ENCODE data around the gene LFNG.

Gene LFNG

DNA sequence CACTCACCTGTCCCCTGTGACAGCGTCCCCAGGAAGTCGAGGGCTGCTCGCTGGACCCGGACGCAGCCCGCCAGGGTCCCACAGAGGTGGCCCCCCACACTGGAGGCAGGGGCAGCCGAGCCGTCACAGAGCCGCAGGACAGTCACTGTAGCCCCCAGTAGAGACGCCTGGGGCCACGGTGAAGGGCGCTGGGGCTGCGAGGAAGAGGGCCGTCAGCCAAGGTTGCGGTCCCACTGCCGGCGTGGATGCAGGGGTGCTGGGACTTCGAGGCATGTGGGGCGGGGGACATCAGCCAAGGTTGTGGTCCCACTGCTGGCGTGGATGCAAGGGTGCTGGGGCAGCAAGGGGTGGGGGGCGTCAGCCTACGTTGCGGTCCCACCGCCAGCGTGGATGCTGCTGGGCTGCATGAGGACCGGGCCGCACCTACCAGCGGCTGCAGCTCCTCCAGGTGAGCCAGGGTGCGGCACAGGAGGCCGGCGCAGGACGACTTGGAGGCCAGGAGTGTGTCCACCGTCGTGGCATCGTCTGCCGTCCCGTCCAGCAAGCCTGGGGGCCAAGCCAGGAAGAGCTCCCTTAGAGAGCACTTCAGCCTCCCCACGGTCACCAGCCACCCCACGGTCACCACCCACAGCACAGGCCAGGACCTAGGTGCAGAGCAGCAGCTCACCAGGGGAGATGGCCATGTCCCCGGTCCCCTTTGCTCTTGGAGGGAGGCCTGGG, 21.9 kb downstream of the LFNG start:
- H3K4me3 ChIP-seq (ENCODE audit: low read length): no peak overlapping the region
- no peaks in the 10 kb centered on the region for H4K20me1 ChIP-seq (ENCODE audit: control insufficient read depth, insufficient read depth, low read depth, low read length)
- no peaks in the 10 kb centered on the region for H3K9me2 ChIP-seq (replicated peaks; ENCODE audit: control insufficient read depth, low read length)
- peaks cover 81% of the 10 kb centered on the region for H3K36me3 ChIP-seq (ENCODE audit: control insufficient read depth, low read length)
- no peak for TF ChIP-seq EZH2phosphoT487 (IDR thresholded peaks at IDR 0.05; ENCODE audit: borderline replicate concordance, low read length)
- TF ChIP-seq, protein P1, sequence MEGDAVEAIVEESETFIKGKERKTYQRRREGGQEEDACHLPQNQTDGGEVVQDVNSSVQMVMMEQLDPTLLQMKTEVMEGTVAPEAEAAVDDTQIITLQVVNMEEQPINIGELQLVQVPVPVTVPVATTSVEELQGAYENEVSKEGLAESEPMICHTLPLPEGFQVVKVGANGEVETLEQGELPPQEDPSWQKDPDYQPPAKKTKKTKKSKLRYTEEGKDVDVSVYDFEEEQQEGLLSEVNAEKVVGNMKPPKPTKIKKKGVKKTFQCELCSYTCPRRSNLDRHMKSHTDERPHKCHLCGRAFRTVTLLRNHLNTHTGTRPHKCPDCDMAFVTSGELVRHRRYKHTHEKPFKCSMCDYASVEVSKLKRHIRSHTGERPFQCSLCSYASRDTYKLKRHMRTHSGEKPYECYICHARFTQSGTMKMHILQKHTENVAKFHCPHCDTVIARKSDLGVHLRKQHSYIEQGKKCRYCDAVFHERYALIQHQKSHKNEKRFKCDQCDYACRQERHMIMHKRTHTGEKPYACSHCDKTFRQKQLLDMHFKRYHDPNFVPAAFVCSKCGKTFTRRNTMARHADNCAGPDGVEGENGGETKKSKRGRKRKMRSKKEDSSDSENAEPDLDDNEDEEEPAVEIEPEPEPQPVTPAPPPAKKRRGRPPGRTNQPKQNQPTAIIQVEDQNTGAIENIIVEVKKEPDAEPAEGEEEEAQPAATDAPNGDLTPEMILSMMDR (IDR thresholded peaks at IDR 0.05; ENCODE audit: low read depth, low read length, poor library complexity, severe bottlenecking): no peak
- no peaks in the 10 kb centered on the region for H3F3A ChIP-seq (ENCODE audit: control insufficient read depth, insufficient read depth)
- H3K27me3 ChIP-seq (ENCODE audit: control insufficient read depth, low read length): no peaks in the 10 kb centered on the region
- no peaks in the 10 kb centered on the region for H3K9me3 ChIP-seq (ENCODE audit: control insufficient read depth, insufficient read depth, low read length)
- no peak overlapping the region for H3K4me2 ChIP-seq (ENCODE audit: low read length)
- no peaks in the 10 kb centered on the region for H3K79me2 ChIP-seq (ENCODE audit: control insufficient read depth, low read length)
- H3K4me1 ChIP-seq (ENCODE audit: control insufficient read depth, low read length): no peaks in the 10 kb centered on the region
- no peak overlapping the region for H3K27ac ChIP-seq (ENCODE audit: low read depth, low read length)

DNA sequence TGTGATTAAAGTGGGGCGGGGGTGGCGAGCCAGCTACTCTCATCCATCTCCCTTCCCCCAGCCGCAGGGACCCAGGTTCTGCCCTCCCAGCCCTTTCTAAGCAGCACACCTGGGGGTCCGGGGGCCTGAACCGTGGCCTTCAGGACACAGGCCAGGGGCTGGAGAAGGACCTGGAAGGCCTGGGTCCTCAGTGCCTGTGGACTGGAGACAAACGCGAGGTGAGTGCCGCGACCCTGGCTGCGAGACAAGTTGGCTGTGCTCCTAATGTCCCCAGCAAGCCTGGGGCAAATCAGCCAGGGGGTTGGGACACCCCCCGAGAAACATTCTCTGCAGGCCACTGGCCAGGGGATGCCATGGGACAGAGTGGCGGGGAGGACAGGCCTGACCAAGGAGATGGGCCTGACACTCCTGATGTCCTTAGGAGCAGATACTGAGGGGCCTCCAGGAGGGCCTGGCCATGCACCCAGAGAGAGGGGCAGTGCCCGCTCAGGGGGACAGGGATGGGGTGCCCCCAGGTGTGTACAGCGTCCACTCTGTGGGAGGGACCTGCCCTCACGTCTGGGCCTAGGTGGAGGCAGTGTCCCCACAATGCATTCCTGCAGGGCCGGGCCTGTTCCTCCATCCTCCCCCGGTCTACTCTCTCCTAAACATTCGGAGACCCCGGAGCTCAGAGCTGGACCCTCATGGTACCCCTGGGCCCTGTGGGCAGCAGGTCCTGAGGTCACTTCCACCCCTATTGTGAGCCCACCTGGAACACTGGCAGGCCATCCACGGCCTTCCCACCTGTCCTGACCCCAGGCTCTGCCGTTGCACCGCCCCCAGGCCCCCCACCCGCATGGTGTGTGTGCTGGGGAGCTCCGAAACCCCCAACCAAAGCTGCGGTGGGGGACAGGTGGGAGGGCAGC, 22.7 kb downstream of the LFNG start:
- Histone ChIP-seq H4K20me1 (ENCODE audit: control insufficient read depth, insufficient read depth, low read depth, low read length) (no peaks in the 10 kb centered on the region), H3K79me2 (ENCODE audit: control insufficient read depth, low read length) (no peaks in the 10 kb centered on the region), H3K9me3 (ENCODE audit: control insufficient read depth, insufficient read depth, low read length) (no peaks in the 10 kb centered on the region), H3K27me3 (ENCODE audit: control insufficient read depth, low read length) (no peaks in the 10 kb centered on the region), H3K4me3 (ENCODE audit: low read length) (no peak overlapping the region), H3K4me1 (ENCODE audit: control insufficient read depth, low read length) (no peaks in the 10 kb centered on the region), H3F3A (ENCODE audit: control insufficient read depth, insufficient read depth) (no peaks in the 10 kb centered on the region), H3K36me3 (ENCODE audit: control insufficient read depth, low read length) (peaks cover 87% of the 10 kb centered on the region), H3K9me2 (replicated peaks; ENCODE audit: control insufficient read depth, low read length) (no peaks in the 10 kb centered on the region), H3K4me2 (ENCODE audit: low read length) (no peak overlapping the region), H3K27ac (ENCODE audit: low read depth, low read length) (no peak overlapping the region)
- no peak for TF ChIP-seq EZH2phosphoT487 (IDR thresholded peaks at IDR 0.05; ENCODE audit: borderline replicate concordance, low read length)
- TF ChIP-seq, protein P1 (IDR thresholded peaks at IDR 0.05; ENCODE audit: low read depth, low read length, poor library complexity, severe bottlenecking): no peak

DNA sequence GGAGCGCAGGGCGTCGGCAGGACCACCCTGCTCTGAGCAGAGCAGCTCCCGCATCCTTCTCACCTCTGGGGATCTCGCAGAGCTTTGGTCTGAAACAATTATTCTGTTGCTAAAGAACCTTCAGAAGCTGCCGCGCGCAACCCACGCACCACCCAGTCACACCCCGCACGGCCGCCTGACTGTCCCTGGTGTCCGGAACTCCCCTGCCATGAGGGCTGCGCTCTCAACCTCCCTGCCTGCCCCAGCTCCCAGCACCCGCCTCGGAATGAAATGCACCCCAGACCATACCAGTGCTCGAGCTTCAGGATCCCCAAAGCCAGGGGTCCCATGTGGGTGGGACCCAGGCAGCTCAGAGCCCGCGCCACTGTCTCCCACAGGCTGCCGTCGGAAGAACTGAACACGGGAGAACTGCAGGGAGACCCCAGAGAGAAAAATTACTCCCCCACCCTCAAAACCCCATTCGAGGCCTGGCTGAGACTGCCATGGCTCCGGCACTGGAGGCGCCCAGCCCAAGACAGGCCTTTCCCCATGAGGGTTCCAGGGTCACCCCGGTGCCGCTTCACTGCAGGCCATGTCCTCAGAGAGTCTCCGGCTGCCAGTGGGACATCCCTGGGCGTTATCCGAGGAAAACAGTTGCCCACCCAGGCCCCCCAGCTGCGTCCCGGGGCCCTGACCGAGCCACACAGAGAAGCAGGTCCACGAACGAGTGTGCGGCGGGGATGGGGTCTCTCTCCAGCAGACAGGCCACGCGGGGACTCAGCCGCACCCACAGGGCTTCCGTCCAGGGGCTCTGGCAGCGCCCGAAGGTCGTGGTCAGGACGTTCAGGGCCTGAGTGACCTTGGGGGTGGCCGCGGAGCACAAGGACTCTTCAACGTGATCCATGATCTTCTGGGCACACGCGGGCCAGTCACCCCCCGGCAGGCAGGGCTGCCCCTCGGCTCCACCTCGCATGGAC, 23.6 kb downstream of the LFNG start:
- H3F3A ChIP-seq (ENCODE audit: control insufficient read depth, insufficient read depth): no peaks in the 10 kb centered on the region
- H4K20me1 ChIP-seq (ENCODE audit: control insufficient read depth, insufficient read depth, low read depth, low read length): no peaks in the 10 kb centered on the region
- no peaks in the 10 kb centered on the region for H3K4me1 ChIP-seq (ENCODE audit: control insufficient read depth, low read length)
- no peak overlapping the region for H3K27ac ChIP-seq (ENCODE audit: low read depth, low read length)
- no peaks in the 10 kb centered on the region for H3K9me2 ChIP-seq (replicated peaks; ENCODE audit: control insufficient read depth, low read length)
- H3K27me3 ChIP-seq (ENCODE audit: control insufficient read depth, low read length): no peaks in the 10 kb centered on the region
- H3K36me3 ChIP-seq (ENCODE audit: control insufficient read depth, low read length): peaks cover 91% of the 10 kb centered on the region
- no peak overlapping the region for H3K4me2 ChIP-seq (ENCODE audit: low read length)
- no peak overlapping the region for H3K4me3 ChIP-seq (ENCODE audit: low read length)
- TF ChIP-seq, protein P1 (IDR thresholded peaks at IDR 0.05; ENCODE audit: low read depth, low read length, poor library complexity, severe bottlenecking): no peak
- TF ChIP-seq EZH2phosphoT487 (IDR thresholded peaks at IDR 0.05; ENCODE audit: borderline replicate concordance, low read length): no peak
- H3K9me3 ChIP-seq (ENCODE audit: control insufficient read depth, insufficient read depth, low read length): no peaks in the 10 kb centered on the region
- H3K79me2 ChIP-seq (ENCODE audit: control insufficient read depth, low read length): no peaks in the 10 kb centered on the region
